BLaER1 treated with 17β-estradiol and CSF1 and Interleukin-3, amounts not matched to agents 10 nM and 100 nM (cell line): ENCODE measurements around the gene FBXL16.
A peak's percentile ranks its signal among the peaks of the same experiment; 100 is the strongest.

Source experiments
- H3K27ac ChIP-seq, 11 experiments: shearing (Covaris generic); formaldehyde crosslinking; 2 replicates each; pipeline ENCODE4 v1.8.1; 2022
- H3K27me3 ChIP-seq, 11 experiments: shearing (Covaris generic); formaldehyde crosslinking; 2 replicates each; pipeline ENCODE4 v1.8.1; 2022
- H3K36me3 ChIP-seq, 11 experiments: shearing (Covaris generic); formaldehyde crosslinking; 2 replicates each; pipeline ENCODE4 v1.8.1; 2022
- H3K4me1 ChIP-seq, 10 experiments: shearing (Covaris generic); formaldehyde crosslinking; 2 replicates each; pipeline ENCODE4 v1.8.1; 2022
- H3K4me2 ChIP-seq, 11 experiments: shearing (Covaris generic); formaldehyde crosslinking; 2 replicates each; pipeline ENCODE4 v1.8.1; 2022
- H3K4me3 ChIP-seq, 10 experiments: shearing (Covaris generic); formaldehyde crosslinking; 2 replicates each; pipeline ENCODE4 v1.8.1; 2022
- H3K9ac ChIP-seq, 11 experiments: shearing (Covaris generic); formaldehyde crosslinking; 2 replicates each; pipeline ENCODE4 v1.8.1; 2022
- H3K9me3 ChIP-seq, 11 experiments: shearing (Covaris generic); formaldehyde crosslinking; replicated peaks in 1 of 11; 2 replicates each; pipeline ENCODE4 v1.8.1; 2022
- H4K20me1 ChIP-seq, 11 experiments: shearing (Covaris generic); formaldehyde crosslinking; 2 replicates each; pipeline ENCODE4 v1.8.1; 2022
- Cebpa-rat ChIP-seq, 11 experiments: shearing (Covaris generic); IDR thresholded peaks; 2 replicates each; pipeline ENCODE4 v1.8.1; 2022

FBXL16 gene

GRCh38 chr16:678209-678857, 27.3 kb downstream of the FBXL16 start:
- no peak overlapping the region for H3K4me3 ChIP-seq
- TF ChIP-seq Cebpa-rat (IDR thresholded peaks at IDR 0.05), result no peak
- H4K20me1 ChIP-seq, result peaks cover 47 to 90% (median 73%) of the 10 kb centered on the region in 11 experiments; a peak in 21 of 22 replicates
- H3K27me3 ChIP-seq, result peaks cover 12 to 29% (median 17%) of the 10 kb centered on the region in 11 experiments
- H3K9ac ChIP-seq, result peak overlapping the region in 1 of 11 experiments; percentile 62; a peak in 1 of 22 replicates
- H3K4me2 ChIP-seq, result peak overlapping the region in 5 of 11 experiments; percentile 80 to 95 (median 88); a peak in 7 of 22 replicates
- H3K4me1 ChIP-seq, result peaks cover 27 to 50% (median 43%) of the 10 kb centered on the region in 10 experiments
- H3K9me3 ChIP-seq, result no peaks in the 10 kb centered on the region
- H3K36me3 ChIP-seq, result peaks cover 31 to 38% (median 34%) of the 10 kb centered on the region in 11 experiments
- H3K27ac ChIP-seq, result no peak overlapping the region

DNA sequence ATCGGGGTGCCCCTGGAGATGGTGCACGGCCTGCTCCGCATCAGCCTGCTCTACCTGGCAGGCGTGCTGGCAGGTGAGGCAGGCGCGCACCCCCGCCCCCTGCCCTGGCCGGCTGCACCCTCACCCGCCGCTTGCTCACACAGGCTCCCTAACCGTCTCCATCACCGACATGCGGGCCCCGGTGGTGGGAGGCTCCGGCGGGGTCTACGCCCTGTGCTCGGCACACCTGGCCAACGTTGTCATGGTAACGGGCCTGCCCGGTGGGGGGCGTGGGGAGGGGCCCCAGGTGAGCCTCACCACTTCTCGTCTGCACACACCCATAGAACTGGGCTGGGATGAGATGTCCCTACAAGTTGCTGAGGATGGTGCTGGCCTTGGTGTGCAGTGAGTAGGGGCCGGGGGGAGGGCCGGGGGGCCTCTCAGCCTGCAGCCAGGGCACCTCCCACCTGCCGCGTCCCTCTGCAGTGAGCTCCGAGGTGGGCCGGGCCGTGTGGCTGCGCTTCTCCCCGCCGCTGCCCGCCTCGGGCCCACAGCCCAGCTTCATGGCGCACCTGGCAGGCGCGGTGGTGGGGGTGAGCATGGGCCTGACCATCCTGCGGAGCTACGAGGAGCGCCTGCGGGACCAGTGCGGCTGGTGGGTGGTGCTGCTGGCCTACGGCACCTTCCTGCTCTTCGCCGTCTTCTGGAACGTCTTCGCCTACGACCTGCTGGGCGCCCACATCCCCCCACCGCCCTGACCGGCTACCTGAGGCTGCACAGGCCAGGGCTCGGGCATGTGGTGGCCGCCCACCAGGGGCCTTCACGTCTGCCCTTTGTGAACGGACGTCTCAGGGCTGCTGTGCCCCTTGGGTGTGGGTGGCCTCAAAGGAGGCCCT, 28.0 kb downstream of the FBXL16 start:
- H3K4me1 ChIP-seq, result peaks cover 19 to 42% (median 35%) of the 10 kb centered on the region in 10 experiments
- no peak for TF ChIP-seq Cebpa-rat (IDR thresholded peaks at IDR 0.05)
- H3K27me3 ChIP-seq, result peaks cover 12 to 29% (median 17%) of the 10 kb centered on the region in 11 experiments
- no peak overlapping the region for H3K4me2 ChIP-seq
- H3K36me3 ChIP-seq, result peaks cover 31 to 38% (median 34%) of the 10 kb centered on the region in 11 experiments
- peaks cover 47 to 90% (median 73%) of the 10 kb centered on the region in 11 experiments; a peak in 21 of 22 replicates for H4K20me1 ChIP-seq
- H3K9ac ChIP-seq, result no peak overlapping the region
- no peak overlapping the region for H3K4me3 ChIP-seq
- H3K9me3 ChIP-seq, result no peaks in the 10 kb centered on the region
- no peak overlapping the region for H3K27ac ChIP-seq

- H3K9me3 ChIP-seq, result no peaks in the 10 kb centered on the region
- H3K36me3 ChIP-seq, result peaks cover 31 to 38% (median 34%) of the 10 kb centered on the region in 11 experiments
- H3K4me1 ChIP-seq, result peaks cover 13 to 35% (median 29%) of the 10 kb centered on the region in 10 experiments
- H4K20me1 ChIP-seq, result peaks cover 47 to 90% (median 73%) of the 10 kb centered on the region in 11 experiments; a peak in 21 of 22 replicates
- H3K9ac ChIP-seq, result no peak overlapping the region
- no peak overlapping the region for H3K4me2 ChIP-seq
- no peak for TF ChIP-seq Cebpa-rat (IDR thresholded peaks at IDR 0.05)
- H3K27me3 ChIP-seq, result peaks cover 12 to 29% (median 17%) of the 10 kb centered on the region in 11 experiments
- no peak overlapping the region for H3K27ac ChIP-seq
- H3K4me3 ChIP-seq, result no peak overlapping the region
These were observed 28.7 kb downstream of the FBXL16 start for GRCh38 chr16:676913-677312.

GRCh38 chr16:676565-676902, 29.1 kb downstream of the FBXL16 start:
- Histone ChIP-seq H3K27me3 (peaks cover 12 to 29% (median 17%) of the 10 kb centered on the region in 11 experiments), H3K4me2 (no peak overlapping the region), H3K9ac (no peak overlapping the region), H3K36me3 (peaks cover 29 to 37% (median 33%) of the 10 kb centered on the region in 11 experiments), H3K27ac (no peak overlapping the region), H3K4me1 (peaks cover 9 to 32% (median 25%) of the 10 kb centered on the region in 10 experiments), H3K9me3 (no peaks in the 10 kb centered on the region), H3K4me3 (no peak overlapping the region), H4K20me1 (peaks cover 43 to 89% (median 71%) of the 10 kb centered on the region in 11 experiments; a peak in 21 of 22 replicates)
- no peak for TF ChIP-seq Cebpa-rat (IDR thresholded peaks at IDR 0.05)

- H3K27ac ChIP-seq, result no peak overlapping the region
- no peak for TF ChIP-seq Cebpa-rat (IDR thresholded peaks at IDR 0.05)
- no peak overlapping the region for H3K4me2 ChIP-seq
- H3K9ac ChIP-seq, result no peak overlapping the region
- H3K36me3 ChIP-seq, result peaks cover 32 to 38% (median 35%) of the 10 kb centered on the region in 11 experiments
- peaks cover 38 to 89% (median 70%) of the 10 kb centered on the region in 11 experiments; a peak in 21 of 22 replicates for H4K20me1 ChIP-seq
- H3K4me3 ChIP-seq, result no peak overlapping the region
- H3K27me3 ChIP-seq, result peaks cover 12 to 29% (median 17%) of the 10 kb centered on the region in 11 experiments
- H3K4me1 ChIP-seq, result peaks cover 4 to 26% (median 20%) of the 10 kb centered on the region in 10 experiments
- no peaks in the 10 kb centered on the region for H3K9me3 ChIP-seq
These were observed 29.6 kb downstream of the FBXL16 start for GRCh38 chr16:675884-676564.

DNA sequence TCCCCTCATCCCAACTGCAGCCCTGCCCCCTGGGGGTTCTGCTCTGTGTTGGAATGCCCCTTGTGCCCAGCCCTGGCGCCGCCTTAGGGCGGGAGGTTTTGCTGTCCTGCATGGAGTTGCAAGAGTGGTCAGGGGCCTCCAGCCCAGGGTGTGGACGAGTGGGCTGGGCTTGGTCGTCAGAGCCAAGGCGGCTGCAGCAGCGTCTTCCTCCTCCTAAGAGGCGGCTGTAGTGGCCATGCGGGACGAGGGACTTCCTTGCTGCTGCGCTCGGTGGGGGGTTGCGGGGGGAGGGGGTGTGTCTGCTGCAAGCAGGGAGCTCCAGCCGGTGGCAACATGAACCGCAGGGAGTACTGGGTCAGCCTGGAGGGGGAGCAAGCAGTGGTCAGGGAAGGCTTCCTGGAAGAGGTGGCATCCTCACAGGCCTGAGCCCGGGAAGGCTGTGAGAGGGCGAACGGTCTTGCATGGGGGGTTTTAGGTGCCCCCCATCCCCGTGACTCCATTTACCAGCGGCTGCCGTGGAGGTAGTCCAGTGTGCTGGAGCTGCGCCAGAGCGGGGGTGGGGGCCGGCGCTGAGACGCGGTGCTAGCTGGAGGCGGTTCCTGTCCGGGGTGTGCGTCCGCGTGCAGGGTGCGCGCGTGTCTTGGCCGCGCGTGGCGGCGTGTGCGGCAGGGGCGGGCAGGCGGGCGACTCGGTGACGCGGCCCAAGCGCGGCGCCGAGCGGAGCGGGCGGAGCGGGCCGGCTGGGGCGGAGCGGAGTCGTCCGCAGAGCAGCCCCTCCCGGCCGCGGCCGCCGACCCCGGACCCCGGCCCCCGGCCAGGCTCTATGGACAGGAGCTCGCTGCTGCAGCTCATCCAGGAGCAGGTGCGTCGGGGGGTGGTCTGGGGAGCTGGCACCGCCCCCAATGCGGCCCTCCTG, 30.4 kb downstream of the FBXL16 start, which contains the start of gene RHBDL1:
Gene RHBDL1, plus strand, starts transcription at position 704 of the 916 bp plus-strand sequence. Its CDS starts 120 bp downstream, at position 824.
- peak within 1 kb of the TSS in 2 of 11 experiments; percentile 8 to 17; a peak in 2 of 22 replicates for H3K9ac ChIP-seq
- H3K36me3 ChIP-seq, result peaks cover 40 to 46% (median 43%) of the 10 kb centered on the region in 11 experiments
- H3K27me3 ChIP-seq, result peaks cover 12 to 29% (median 17%) of the 10 kb centered on the region in 11 experiments
- TF ChIP-seq Cebpa-rat (IDR thresholded peaks at IDR 0.05), result no peak
- H3K4me2 ChIP-seq, result peak within 1 kb of the TSS in 8 of 11 experiments; percentile 15 to 48 (median 36); a peak in 14 of 22 replicates
- H3K27ac ChIP-seq, result no peak within 1 kb of the TSS
- H3K9me3 ChIP-seq, result no peaks in the 10 kb centered on the region
- no peak within 1 kb of the TSS for H3K4me3 ChIP-seq
- H4K20me1 ChIP-seq, result peaks cover 34 to 89% (median 72%) of the 10 kb centered on the region in 11 experiments; a peak in 21 of 22 replicates
- H3K4me1 ChIP-seq, result peaks cover 0 to 27% (median 18%) of the 10 kb centered on the region in 10 experiments; a peak in 16 of 20 replicates

- peaks cover 12 to 29% (median 17%) of the 10 kb centered on the region in 11 experiments for H3K27me3 ChIP-seq
- peaks cover 34 to 97% (median 81%) of the 10 kb centered on the region in 11 experiments; a peak in 21 of 22 replicates for H4K20me1 ChIP-seq
- no peak overlapping the region for H3K27ac ChIP-seq
- peak overlapping the region in 2 of 11 experiments; percentile 8 to 17; a peak in 2 of 22 replicates for H3K9ac ChIP-seq
- H3K4me1 ChIP-seq, result peaks cover 5 to 34% (median 23%) of the 10 kb centered on the region in 10 experiments; a peak in 19 of 20 replicates
- peak overlapping the region in 7 of 11 experiments; percentile 21 to 48 (median 38); a peak in 9 of 22 replicates for H3K4me2 ChIP-seq
- no peak for TF ChIP-seq Cebpa-rat (IDR thresholded peaks at IDR 0.05)
- peaks cover 48 to 55% (median 51%) of the 10 kb centered on the region in 11 experiments for H3K36me3 ChIP-seq
- no peaks in the 10 kb centered on the region for H3K9me3 ChIP-seq
- H3K4me3 ChIP-seq, result no peak overlapping the region
These were observed 31.3 kb downstream of the FBXL16 start for GRCh38 chr16:674214-674881.
